Renal cortical epithelial cell (primary cell): ENCODE data around the gene KATNB1. TPM values are rescaled to one million over a fixed set of nuclear protein-coding genes. Genes with fewer than 3 reads are reported as not detected.

Experiments used
- DNase-seq: peaks from one replicate; pipeline ENCODE4 v3.0.0-alpha.2; 2011; ENCODE audit warnings: low read depth
- total RNA-seq: library from RNA; depleted of rRNA; stranded (reverse); fragments of >200 nt; gene quantifications from 2 replicates; pipeline ENCODE4 v1.2.3, GENCODE V29; 2014

KATNB1 gene, protein sequence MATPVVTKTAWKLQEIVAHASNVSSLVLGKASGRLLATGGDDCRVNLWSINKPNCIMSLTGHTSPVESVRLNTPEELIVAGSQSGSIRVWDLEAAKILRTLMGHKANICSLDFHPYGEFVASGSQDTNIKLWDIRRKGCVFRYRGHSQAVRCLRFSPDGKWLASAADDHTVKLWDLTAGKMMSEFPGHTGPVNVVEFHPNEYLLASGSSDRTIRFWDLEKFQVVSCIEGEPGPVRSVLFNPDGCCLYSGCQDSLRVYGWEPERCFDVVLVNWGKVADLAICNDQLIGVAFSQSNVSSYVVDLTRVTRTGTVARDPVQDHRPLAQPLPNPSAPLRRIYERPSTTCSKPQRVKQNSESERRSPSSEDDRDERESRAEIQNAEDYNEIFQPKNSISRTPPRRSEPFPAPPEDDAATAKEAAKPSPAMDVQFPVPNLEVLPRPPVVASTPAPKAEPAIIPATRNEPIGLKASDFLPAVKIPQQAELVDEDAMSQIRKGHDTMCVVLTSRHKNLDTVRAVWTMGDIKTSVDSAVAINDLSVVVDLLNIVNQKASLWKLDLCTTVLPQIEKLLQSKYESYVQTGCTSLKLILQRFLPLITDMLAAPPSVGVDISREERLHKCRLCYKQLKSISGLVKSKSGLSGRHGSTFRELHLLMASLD
- 23.8 and 31.8 TPM in 2 replicates for total RNA-seq

DNA sequence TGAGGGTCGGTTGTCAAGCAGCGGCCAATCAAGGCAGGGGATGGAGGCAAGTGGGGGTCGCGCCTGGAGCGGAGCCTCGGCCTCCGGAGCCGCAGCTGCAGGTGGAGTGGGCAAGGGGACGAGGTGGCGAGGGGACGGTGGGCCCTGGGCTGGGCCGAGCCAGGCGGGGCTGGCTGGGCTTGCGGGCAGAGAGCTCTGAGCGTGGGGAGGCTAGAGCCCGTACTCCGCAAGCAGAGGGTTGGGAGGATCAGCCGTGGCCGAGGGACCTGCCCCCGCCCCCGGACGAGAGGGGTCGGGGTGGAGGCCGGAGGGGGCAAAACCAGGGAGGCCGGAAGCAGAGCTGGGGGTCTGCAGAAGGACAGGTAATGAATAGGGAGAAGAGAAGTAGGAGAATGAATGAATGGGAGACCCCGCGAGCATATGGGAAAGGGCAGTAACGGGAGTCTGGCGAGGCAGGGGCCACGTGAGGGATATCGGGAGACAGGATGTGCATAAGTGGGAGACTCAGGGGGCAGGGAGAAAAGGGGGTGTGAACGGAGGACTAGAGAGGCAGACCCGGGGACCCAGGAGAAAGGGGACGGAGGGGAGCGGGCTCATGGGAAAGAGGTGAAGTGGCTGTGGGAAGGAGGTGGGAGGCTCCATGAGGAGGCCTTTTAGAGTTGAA lies at the start of gene KATNB1:
KATNB1 (plus strand) TSS at position 16 of the 664 bp plus-strand sequence. CDS start 1,474 bp downstream, outside the sequence.
- DNase-seq: no peak

DNA sequence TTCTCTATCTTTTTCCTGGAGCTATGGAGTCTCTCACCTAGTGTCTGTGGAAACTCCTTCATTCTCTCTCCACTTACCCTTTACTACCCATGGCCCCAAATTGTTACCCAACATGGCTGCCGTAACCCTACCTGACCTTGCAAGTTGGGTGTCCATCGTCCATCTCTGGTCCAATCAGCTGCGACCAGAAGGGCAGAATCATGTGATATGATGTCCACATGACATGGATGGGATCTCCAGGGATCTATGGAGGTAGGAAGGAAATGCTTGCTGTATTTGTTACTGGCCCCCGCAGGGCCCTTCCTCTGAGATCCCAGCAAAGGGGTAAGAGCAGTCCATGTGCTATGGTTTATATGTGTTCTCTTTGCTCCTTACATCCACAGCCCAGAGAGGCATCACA lies 49.0 kb upstream of the KATNB1 start:
- DNase-seq: no peak

DNA sequence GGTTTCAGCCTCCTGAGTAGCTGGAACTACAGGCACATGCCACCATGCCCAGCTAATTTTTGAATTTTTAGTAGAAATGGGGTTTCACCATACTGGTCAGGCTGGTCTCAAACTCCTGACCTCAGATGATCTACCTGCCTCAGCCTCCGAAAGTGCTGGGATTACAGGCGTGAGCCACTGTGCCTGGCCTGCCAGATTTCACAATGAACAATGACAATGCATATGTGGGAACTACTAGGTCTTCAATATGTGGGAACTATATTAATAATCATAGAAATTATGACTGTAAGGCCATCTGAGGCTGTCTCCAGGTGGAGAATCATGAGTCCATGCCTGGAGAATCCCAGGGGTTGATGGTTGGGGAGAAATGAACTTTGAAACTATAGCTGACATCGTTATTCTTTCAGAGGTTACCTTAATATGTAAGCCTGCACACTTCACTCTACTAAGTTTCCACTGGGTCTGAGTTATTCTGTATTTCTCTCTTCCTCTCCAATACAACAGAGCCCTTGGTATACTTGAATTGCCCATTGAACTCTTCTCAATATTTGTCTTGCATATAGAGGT lies 48.1 kb upstream of the KATNB1 start:
- DNase-seq: no peak

DNA sequence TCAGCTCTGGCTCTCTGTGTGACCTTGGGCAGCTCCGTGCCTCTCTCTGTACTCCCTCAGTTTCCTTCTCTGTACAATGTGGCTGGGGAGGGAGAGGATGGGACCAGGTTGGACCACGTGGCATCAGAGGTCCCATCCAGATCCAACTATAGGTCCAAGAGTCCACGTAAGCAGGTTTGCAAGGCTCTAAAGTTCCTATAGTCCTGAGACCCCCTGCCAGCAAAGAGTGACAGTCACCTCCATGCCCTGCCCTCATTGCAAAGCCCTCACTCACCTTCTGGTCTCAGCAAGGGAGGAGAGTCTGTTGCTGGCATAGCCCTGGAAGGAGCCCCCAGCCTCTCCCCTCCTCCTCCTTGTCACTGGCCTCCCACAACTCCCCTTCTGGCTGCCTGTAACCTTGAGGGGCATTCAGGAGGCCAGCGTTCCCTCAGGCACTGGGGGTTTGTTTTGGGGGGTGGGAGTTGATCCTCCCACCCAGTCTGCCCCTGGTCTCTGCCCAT lies 47.0 kb upstream of the KATNB1 start:
- no peak for DNase-seq

DNA sequence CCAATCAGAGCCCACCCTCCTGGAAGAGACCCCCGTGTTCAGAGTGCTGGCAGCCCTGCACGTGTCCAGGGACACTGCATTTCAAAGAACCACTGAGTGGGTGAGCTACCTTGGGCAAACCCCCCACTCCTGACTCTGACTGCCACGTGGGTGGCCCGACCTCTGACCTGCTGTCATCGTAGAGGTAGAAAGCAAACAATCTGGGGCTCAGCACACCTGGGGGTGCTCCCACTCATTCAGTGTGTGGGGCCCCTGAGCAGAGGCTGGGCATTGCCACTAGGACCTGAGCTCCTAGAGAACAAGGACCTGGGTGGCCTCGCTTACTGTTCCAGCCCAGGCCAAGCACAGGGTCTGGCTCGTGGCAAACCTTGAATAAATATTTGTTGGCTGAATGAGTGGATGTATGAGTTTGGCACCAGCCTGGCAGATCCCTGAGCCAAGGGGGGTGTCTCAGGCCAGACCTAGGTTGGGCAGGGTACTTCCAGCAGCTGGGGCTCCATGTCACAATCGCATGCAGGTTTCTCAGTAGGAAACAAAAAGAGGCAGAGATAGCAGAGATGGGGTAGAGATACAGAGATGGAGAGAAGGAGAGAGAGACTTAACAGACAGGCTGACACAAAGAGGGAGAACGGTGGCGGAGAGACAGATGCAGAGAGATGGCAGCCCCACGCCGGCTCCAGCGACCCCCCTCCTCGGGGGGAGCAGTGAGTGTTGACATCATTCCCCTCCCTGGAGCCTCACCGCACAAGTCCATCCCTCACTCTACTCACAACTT lies 46.4 kb upstream of the KATNB1 start:
- DNase-seq: no peak

DNA sequence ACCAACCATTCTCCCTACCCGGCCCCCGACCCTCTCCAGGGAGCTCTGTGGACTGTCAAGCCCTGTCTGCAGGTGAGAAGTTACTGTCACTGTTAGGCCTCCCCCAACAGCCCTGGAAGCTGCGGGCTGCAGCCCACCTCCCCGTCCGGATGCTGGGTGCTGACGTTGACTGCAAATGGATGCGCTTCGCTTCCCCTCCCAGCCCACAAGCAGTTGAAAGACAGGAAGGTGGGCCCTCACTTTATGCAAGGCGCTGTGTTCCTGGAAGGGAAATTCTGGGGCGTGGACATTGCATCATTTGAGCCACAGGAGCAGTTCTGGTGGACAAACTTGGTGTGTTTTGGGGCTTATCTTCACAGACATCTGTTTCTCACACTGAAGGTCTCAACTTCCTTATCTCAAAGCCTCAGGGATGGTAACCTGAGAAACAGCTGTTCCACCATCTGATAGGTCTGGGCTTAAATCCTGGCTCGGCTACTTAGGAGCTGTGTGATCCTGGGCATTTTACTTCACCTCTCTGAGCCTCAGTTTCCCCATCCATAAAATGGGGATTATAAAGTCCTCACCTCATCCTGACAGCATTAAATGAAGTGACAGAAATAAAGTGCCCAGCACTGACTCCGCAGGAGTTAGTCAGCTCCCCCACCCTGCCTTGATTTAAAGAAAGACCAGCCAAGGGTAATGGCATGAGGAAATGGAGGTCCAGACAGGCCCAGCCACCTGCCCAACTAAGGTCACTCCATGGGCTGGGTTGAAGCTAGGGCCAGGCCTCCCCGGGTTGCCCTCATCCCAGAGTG lies 45.6 kb upstream of the KATNB1 start:
- peak; percentile 3 for DNase-seq

DNA sequence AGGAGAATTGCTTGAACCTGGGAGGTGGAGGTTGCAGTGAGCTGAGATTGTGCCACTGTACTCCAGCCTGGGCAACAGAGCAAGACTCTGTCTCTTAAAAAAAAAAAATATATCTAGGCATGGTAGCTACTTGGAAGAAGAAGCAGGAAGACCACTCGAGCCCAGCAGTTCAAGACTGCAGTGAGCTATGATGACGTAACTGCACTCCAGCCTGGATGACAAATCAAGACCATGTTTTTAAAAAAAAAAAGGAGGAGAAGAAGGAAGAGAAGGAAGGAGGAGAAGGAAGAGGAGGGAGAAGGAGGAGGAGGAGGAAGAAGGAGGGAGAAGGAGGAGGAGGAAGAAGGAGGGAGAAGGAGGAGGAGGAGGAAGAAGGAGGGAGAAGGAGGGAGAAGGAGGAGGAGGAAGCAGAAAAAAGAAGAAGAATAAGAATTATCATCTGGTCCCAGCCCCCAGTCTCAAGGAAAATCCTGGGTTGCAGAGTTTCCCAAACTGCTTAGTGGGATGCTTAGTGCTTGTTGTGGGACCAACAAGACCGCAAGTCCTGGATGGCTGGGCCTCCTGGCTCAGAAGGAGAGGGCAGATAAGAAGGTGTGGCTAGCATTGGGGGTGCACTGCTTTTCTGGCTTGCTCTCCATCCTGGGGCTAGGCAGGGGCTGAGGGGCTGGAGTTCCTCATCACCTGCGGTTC lies 44.6 kb upstream of the KATNB1 start:
- DNase-seq: no peak

DNA sequence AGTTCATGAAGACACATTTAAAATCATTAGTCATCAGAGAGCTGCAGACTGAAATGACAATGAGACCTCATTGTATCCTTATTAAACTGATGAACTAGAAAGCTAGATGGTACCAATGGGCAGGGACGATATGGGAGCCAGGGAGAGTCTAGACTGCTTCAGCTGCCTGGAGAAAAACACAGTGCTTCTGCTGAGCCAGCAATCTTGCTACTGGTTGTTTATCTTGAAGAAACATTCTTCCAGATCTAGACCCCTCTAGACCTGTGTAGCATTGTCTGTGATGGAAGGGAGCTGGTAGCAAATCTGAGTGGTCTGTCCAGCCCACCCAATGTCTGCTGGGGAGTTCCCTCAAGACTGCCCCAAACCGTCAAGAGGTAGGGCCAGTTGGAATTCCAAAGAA lies 42.9 kb upstream of the KATNB1 start:
- DNase-seq: no peak

DNA sequence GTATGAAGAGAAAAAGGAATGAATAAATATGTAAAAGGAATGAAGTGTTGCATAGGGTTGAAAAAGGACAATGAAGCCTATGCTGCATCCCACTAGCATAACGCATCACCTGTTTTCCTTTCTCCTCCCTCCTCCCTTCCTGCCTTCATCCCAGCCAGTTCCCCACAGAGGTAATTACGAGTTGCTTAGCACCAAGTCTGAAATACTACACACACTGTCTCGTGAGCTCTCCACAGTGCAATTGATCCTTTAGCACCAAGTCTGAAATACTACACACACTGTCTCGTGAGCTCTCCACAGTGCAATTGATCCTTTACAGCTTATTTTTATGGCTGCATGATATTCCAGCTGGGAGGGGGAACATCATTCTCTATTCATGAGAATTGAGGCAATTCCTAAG lies 42.0 kb upstream of the KATNB1 start:
- no peak for DNase-seq

DNA sequence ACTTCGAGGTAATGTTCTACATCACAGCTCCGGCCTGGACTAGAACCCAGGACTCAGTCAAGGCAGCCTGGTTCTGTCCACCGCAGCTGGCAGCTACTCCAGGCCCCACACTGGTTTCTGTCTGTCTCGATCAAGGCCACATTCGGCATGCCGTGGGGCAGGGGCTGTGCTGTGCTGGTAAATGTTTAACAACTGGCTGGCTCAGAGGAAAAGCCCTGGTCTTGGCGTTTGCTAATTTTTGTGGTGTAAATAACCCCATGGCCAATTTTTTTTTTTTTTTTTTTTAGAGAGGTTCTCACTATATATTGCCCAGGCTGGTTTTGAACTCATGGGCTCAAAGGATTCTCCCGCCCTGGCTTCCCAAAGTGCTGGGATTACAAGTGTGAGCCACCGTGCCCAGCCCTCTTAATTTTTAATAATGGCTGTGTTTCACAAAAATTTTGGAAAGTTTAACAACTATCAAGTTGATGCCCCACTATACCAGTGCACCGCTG lies 41.3 kb upstream of the KATNB1 start:
- peak; percentile 59 for DNase-seq

DNA sequence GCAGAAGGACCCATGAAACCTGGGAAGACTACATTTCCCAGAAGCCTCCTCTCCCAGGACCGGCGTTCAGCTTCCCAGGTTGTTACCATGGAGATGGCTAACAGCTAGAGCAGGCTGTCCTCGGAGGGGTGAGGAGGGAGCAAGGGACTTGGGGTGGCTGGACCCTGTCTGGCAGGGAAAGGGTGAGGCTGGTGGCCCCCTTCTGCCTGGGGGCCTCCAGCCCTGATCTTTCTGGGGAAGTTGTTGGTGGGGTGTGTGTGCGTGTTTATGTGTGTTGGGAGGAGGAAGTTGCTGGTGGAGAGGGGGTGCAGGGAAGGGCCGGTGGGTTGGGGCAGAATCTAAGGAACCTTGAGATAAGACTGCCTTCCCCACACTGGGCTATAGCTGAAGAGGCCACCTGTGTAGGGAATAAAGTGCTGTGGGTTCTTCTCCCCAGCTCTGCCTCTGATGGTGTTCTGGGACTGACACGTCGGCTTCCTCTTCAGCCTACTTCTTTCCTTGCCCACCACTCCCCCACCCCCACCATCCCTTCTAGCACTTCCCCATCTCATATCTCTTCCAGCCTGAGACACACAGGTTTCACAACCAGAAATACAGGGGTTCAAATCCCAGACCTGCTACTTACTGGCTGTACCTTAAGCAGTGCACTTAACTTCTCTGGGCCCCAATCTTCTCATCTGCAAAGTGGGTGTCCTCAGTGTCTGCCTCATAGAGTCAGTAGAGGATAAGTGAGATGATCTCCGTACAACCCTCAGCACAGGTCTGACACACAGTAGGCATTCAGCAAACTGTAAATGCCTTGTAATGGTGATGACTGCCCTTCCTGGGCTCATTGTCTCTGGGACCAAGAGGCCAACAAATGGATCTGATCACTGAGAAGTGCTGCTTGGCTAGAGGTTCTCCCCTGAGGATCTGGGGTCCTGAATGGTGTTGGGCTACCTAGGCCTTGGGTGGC lies 40.6 kb upstream of the KATNB1 start, which contains the start of gene DRC7:
DRC7 (plus strand) TSS at position 82 of the 955 bp plus-strand sequence. CDS start 3,144 bp downstream, outside the sequence.
- peak; percentile 76 for DNase-seq

DNA sequence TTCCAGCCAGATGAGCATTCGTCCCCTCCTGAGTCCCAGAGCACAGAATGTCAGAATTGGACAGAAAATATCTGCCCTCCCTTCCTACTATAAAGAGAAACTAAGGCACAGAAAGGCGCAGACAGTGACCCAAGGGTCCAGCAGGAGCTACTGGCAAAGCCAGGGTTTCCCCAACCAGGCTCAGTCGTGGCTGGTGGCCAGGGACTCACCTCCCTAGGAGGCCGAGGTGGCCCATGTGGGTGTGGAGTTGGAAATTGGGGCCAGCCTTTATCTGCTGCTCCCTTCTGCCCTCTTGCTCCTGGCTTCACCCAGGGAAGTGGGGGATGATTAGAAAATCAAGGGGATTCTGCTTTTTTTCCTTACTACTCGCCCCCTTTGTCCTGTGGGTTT lies 39.9 kb upstream of the KATNB1 start:
- DNase-seq: no peak

DNA sequence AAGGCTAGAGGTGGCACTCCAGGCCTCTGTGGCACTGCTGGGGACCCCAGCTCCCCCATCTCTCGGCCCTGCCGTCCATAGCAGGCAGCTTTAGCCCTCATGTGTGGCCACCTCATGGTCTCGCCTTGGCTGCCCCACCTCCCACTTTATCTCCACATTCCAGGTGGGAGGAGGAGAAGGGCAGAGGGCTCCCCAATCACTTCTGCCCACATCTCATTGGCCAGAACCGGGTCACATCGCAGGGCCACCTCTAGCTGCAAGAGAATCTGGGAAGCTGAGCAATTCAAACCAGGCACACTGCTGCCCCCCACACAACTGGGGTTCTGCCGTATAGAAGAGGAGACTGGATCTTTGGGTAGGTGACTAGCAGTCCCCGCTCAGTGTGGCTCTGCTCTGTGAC lies 39.3 kb upstream of the KATNB1 start:
- no peak for DNase-seq

DNA sequence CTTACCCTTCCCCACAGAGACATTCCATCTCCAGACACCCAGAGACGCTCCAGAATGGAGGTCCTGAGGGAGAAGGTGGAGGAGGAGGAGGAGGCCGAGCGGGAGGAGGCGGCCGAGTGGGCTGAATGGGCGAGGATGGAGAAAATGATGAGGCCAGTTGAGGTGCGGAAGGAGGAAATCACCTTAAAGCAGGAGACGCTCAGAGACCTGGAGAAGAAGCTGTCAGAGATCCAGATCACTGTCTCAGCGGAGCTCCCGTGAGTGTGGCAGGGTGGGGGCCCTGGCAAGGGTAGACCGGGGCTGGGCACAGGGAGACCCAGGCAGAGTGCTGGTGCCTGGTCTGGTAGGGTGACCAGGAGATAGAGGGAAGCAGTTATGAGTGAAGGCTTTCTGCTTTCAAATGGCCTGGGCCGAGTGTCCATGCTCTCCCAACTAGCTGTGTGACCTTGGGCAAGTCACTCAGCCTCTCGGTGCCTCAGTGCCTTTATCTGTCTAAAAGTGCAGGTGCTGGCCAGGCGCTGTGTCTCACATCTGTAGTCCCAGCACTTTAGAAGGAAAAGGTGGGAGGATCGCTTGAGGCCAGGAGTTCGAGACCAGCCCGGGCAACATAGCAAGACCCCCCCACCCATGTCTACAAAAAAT lies 37.6 kb upstream of the KATNB1 start:
- no peak for DNase-seq

DNA sequence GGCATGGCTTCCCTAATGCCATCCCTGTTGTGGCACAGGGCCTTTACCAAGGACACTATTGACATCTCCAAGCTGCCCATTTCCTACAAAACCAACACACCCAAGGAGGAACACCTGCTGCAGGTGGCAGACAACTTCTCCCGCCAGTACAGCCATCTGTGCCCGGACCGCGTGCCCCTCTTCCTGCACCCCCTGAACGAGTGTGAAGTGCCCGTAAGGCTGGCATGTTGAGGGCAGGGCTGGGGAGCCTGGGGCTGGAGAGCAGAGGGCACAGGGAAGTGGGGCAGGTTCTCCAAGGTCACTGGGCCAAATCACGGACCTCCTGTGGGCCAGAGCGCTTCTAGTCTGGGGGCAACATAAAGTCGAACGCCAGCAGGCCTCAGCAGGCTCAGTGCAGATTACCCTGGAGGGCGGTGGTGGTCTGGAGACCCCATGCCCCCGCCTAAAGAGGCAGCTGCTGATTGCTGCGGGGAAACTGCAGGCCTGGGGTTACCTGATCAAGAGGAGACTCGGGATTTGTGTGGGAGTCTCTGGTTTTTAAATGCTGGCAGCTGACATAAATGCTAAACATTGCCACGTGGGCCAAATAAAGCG lies 36.7 kb upstream of the KATNB1 start:
- DNase-seq: no peak

DNA sequence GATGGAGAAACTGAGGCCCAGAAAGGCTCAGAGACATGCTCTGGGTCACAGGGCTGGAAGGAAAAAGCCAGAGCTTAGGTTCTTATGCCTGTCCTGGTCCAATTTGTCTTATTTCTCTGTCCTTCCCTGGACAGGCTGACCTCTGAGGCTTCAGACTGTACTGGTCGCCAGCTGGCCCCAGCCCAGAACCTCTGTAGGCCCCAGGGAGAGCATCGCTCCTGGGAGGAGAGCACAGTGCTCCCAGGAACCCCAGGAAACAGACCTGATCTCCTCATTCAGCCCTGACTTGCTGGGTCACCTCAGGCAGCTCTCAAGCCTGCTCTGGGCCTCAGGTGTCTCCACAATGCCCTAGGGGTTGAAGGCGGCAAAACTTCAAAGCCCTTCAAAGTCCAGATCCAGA lies 36.1 kb upstream of the KATNB1 start:
- DNase-seq: no peak

DNA sequence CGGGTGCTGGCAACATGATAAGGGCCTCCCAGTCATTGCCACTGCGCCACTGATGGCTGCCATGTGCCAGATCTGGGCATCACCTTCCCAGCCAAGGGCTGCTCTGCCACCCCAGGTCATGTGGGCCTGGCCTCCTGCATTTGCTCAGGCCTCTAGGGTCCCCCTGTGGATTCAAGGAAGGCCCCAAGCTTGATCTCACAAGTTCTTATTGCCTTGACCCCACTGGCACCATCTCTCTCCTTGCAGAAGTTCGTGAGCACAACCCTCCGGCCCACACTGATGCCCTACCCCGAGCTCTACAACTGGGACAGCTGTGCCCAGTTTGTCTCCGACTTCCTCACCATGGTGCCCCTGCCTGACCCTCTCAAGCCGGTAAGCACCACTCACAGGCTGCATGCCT lies 35.7 kb upstream of the KATNB1 start:
- no peak for DNase-seq
